ENCODE measurements around the gene CLTRN. TPM values are rescaled to one million over a fixed set of nuclear protein-coding genes. Genes with fewer than 3 reads are reported as not detected.

The CLTRN gene
- total and polyA plus RNA-seq, 2 of the 8 experiments (the other 6 are each of a cell fraction or from before 2014, with no cell fraction given) = 1.2 to 1.3 TPM

GRCh38 chrX:15673970-15674369, 9.4 kb upstream of the CLTRN start:
- H4K91ac ChIP-seq (replicated peaks; ENCODE audit: insufficient read length, low read length) = no peak overlapping the region
- no peak overlapping the region for H4K5ac ChIP-seq (ENCODE audit: insufficient read length, low read depth, low read length)
- no peak overlapping the region for H4K8ac ChIP-seq (ENCODE audit: extremely low read depth, insufficient read depth, low read length)
- H2BK20ac ChIP-seq (ENCODE audit: low read length) = no peak overlapping the region
- no peak overlapping the region for H2AFZ ChIP-seq (ENCODE audit: low read length)
- ChIA-PET CTCF (ENCODE audit: partially characterized antibody) (no interaction called here), POLR2A (ENCODE audit: partially characterized antibody) (interaction anchor here (1.3 to 1.4 kb wide), 2 partner anchors 12 kb away, joined by 4 read pairs; no protein-coding TSS in a partner anchor)
- no peaks in the 10 kb centered on the region; the same call in 1 of the 2 replicates for H3K23me2 ChIP-seq (ENCODE audit: low read depth, low read length)
- no peaks in the 10 kb centered on the region for H3K27me3 ChIP-seq (replicated peaks in 1 of 4; ENCODE audit: control insufficient read depth in 3 of 4, extremely low read depth in 1 of 4, insufficient read depth in 3 of 4, low read length in 3 of 4)
- H3K36me3 ChIP-seq (ENCODE audit: control insufficient read depth in 2 of 4, insufficient read depth in 4 of 4, low read length in 3 of 4) = no peaks in the 10 kb centered on the region; a peak in 1 of 8 replicates
- H3K9ac ChIP-seq (replicated peaks in 1 of 4; ENCODE audit: extremely low read depth in 1 of 4, low read depth in 3 of 4, low read length in 3 of 4) = peak overlapping the region in 3 of 4 experiments; percentile 95 to 98 (median 98); a peak in 5 of 7 replicates
- H3K4me2 ChIP-seq (ENCODE audit: insufficient read depth in 1 of 2, low read depth in 2 of 2, low read length in 2 of 2) = peak overlapping the region; percentile 80 to 89
- H3K4me3 ChIP-seq (ENCODE audit: extremely low read depth in 1 of 4, insufficient read depth in 2 of 4, low read depth in 3 of 4, low read length in 4 of 4) = peak overlapping the region; percentile 76 to 94 (median 88)
- H3K79me2 ChIP-seq (ENCODE audit: control insufficient read depth in 1 of 2, insufficient read depth in 2 of 2, low read length in 2 of 2) = peaks cover 12 to 36% of the 10 kb centered on the region in 2 experiments
- DNase-seq (ENCODE audit: low read depth in 1 of 2, low spot score in 2 of 2) = no peak
- no peaks in the 10 kb centered on the region for H3K79me1 ChIP-seq (ENCODE audit: low read depth, low read length)
- no peak overlapping the region for H2BK15ac ChIP-seq (ENCODE audit: low read length)
- no peak overlapping the region for H2BK12ac ChIP-seq (ENCODE audit: low read depth, low read length)
- no peak overlapping the region for H3K14ac ChIP-seq (ENCODE audit: insufficient read length)
- WGBS, 2 experiments (ENCODE audit: extremely low coverage in 1 of 2, insufficient coverage in 1 of 2, insufficient read length in 1 of 2, insufficient replicate concordance in 2 of 2, low coverage in 1 of 2, low lambda C conversion rate in 2 of 2, missing lambda C conversion rate in 1 of 2) = 75% methylated on average over 3 of the region's 3 CpGs; no CpG with 5 or more reads in 1 of the 2 experiments
- H2BK120ac ChIP-seq (replicated peaks; ENCODE audit: low read depth, low read length) = no peak overlapping the region
- peaks cover 0 to 4% (median 0%) of the 10 kb centered on the region in 4 experiments; a peak in 3 of 7 replicates for H3K4me1 ChIP-seq (replicated peaks in 1 of 4; ENCODE audit: control insufficient read depth in 3 of 4, insufficient read depth in 4 of 4, low read length in 3 of 4)
- H3K9me3 ChIP-seq (ENCODE audit: insufficient read depth in 2 of 2, low read depth in 1 of 2, low read length in 1 of 2) = no peaks in the 10 kb centered on the region
- no peak overlapping the region for H2AK5ac ChIP-seq (ENCODE audit: low read depth, low read length)
- H3K27ac ChIP-seq (ENCODE audit: low read depth, low read length) = peak overlapping the region; percentile 96; the same call in 1 of the 2 replicates
- no peak overlapping the region for H3K56ac ChIP-seq (replicated peaks; ENCODE audit: insufficient read length, low read depth, low read length)
- no peak overlapping the region for H3K4ac ChIP-seq (replicated peaks; ENCODE audit: insufficient read length, low read depth, low read length)
- FAIRE-seq = no peak
- no peak overlapping the region for H3K18ac ChIP-seq (ENCODE audit: extremely low read depth, low read length)
- H3K23ac ChIP-seq (ENCODE audit: insufficient read length) = no peak overlapping the region
- no peak overlapping the region for H2BK5ac ChIP-seq (ENCODE audit: low read depth, low read length)
- H4K20me1 ChIP-seq (replicated peaks in 1 of 2; ENCODE audit: control insufficient read depth in 1 of 2, insufficient read depth in 2 of 2, low read length in 2 of 2) = peaks cover 0 to 2% of the 10 kb centered on the region in 2 experiments
- TF ChIP-seq SP4 (IDR thresholded peaks at IDR 0.05; ENCODE audit: low read length) = no peak
- TF ChIP-seq TAF7 (optimal IDR thresholded peaks at IDR 0.05; ENCODE audit: borderline replicate concordance, low read depth, low read length) = no peak
- no peak for TF ChIP-seq RBBP5 (IDR thresholded peaks at IDR 0.05; ENCODE audit: borderline replicate concordance, low read depth, low read length)
- no peak for TF ChIP-seq JUND (IDR thresholded peaks at IDR 0.05; ENCODE audit: low read length)
- TF ChIP-seq EP300 (IDR thresholded peaks at IDR 0.05; ENCODE audit: borderline replicate concordance in 1 of 2, low read depth in 2 of 2, low read length in 2 of 2) = no peak
- no peak for TF ChIP-seq NANOG (IDR thresholded peaks at IDR 0.05; ENCODE audit: insufficient read depth, low read depth, low read length, poor library complexity, severe bottlenecking)
- TF ChIP-seq JUN (IDR thresholded peaks at IDR 0.05; ENCODE audit: low read depth, low read length) = no peak
- TF ChIP-seq POLR2A (IDR thresholded peaks at IDR 0.05; ENCODE audit: control extremely low read depth in 1 of 2, low read depth in 2 of 2, low read length in 2 of 2) = no peak
- no peak for TF ChIP-seq BRCA1 (IDR thresholded peaks at IDR 0.05; ENCODE audit: low read depth, low read length)
- no peak for TF ChIP-seq RFX5 (IDR thresholded peaks at IDR 0.05; ENCODE audit: borderline replicate concordance, low read depth, low read length)
- TF ChIP-seq TAF1 (IDR thresholded peaks at IDR 0.05; ENCODE audit: low read depth, low read length) = no peak
- TF ChIP-seq, protein P1, sequence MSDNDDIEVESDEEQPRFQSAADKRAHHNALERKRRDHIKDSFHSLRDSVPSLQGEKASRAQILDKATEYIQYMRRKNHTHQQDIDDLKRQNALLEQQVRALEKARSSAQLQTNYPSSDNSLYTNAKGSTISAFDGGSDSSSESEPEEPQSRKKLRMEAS (IDR thresholded peaks at IDR 0.05) = no peak
- TF ChIP-seq TCF12 (IDR thresholded peaks at IDR 0.05; ENCODE audit: low read depth, low read length) = no peak
- no peak for TF ChIP-seq KDM1A (IDR thresholded peaks at IDR 0.05; ENCODE audit: borderline replicate concordance, low read length)
- no peak for TF ChIP-seq EGR1 (IDR thresholded peaks at IDR 0.05; ENCODE audit: borderline replicate concordance, low read depth, low read length)
